ENCODE measurements around the gene HSPA12B. TPM values are rescaled to one million over a fixed set of nuclear protein-coding genes. Genes with fewer than 3 reads are reported as not detected.

Gene HSPA12B
- total RNA-seq, 4 donors from 2014 or later, result 12.7 to 30.9 (median 18.7) TPM

- Histone ChIP-seq H3K27ac (peak overlapping the region in 2 of 4 donors; percentile 48 to 54), H3K4me1 (peaks cover 0 to 73% (median 30%) of the 10 kb centered on the region in 4 donors)
- 65 to 83% methylated on average over 10 to 16 of the region's 17 CpGs for WGBS, 2 donors
Observed at GRCh38 chr20:3784216-3784853, 51.9 kb downstream of the HSPA12B start.

GRCh38 chr20:3784863-3785239, 52.4 kb downstream of the HSPA12B start:
- Histone ChIP-seq H3K36me3 (peaks cover 0 to 22% (median 0%) of the 10 kb centered on the region in 3 donors), H3K9me3 (no peaks in the 10 kb centered on the region), H3K4me1 (peaks cover 0 to 73% (median 30%) of the 10 kb centered on the region in 4 donors), H3K4me3 (peak overlapping the region in 2 of 4 donors; percentile 68 to 71), H3K27me3 (no peaks in the 10 kb centered on the region), H3K27ac (peak overlapping the region in 2 of 4 donors; percentile 54 to 87)
- TF ChIP-seq EP300 (IDR thresholded peaks at IDR 0.05), result no peak
- no peak for TF ChIP-seq CTCF (IDR thresholded peaks at IDR 0.05)
- no peak for TF ChIP-seq POLR2A (IDR thresholded peaks at IDR 0.05)
- 82 to 85% methylated on average over 6 of the region's 6 CpGs for WGBS, 2 donors
- no peak for DNase-seq (ENCODE audit: low spot score in 2 of 2)

More at GRCh38 chr20:3784216-3784853, 51.9 kb downstream of the HSPA12B start:
- TF ChIP-seq POLR2A (IDR thresholded peaks at IDR 0.05), result no peak
- no peak for TF ChIP-seq CTCF (IDR thresholded peaks at IDR 0.05)
- no peak for TF ChIP-seq EP300 (IDR thresholded peaks at IDR 0.05)
- peak overlapping the region in 1 of 4 donors; percentile 68 for H3K4me3 ChIP-seq
- peaks cover 0 to 22% (median 0%) of the 10 kb centered on the region in 3 donors for H3K36me3 ChIP-seq
- H3K9me3 ChIP-seq, result no peaks in the 10 kb centered on the region
- H3K27me3 ChIP-seq, result no peaks in the 10 kb centered on the region
- no peak for DNase-seq (ENCODE audit: low spot score in 2 of 2)

GRCh38 chr20:3785240-3786125, 53.0 kb downstream of the HSPA12B start:
- Histone ChIP-seq H3K36me3 (peaks cover 0 to 22% (median 0%) of the 10 kb centered on the region in 3 donors), H3K27me3 (no peaks in the 10 kb centered on the region), H3K4me1 (peaks cover 0 to 72% (median 30%) of the 10 kb centered on the region in 4 donors), H3K27ac (peak overlapping the region; percentile 68 to 87 (median 82)), H3K9me3 (no peaks in the 10 kb centered on the region), H3K4me3 (peak overlapping the region; percentile 53 to 71 (median 62))
- no peak for TF ChIP-seq EP300 (IDR thresholded peaks at IDR 0.05)
- no peak for TF ChIP-seq CTCF (IDR thresholded peaks at IDR 0.05)
- no peak for TF ChIP-seq POLR2A (IDR thresholded peaks at IDR 0.05)
- WGBS, 2 donors, result 36 to 74% methylated on average over 10 to 11 of the region's 79 CpGs
- DNase-seq (ENCODE audit: low spot score in 2 of 2), result no peak

- WGBS, 2 donors, result 1% methylated on average over 22 of the region's 35 CpGs; no CpG with 5 or more reads in 1 of the 2 donors
Observed at GRCh38 chr20:3786126-3786484, 53.6 kb downstream of the HSPA12B start.

More at GRCh38 chr20:3786126-3786484, 53.6 kb downstream of the HSPA12B start:
- Histone ChIP-seq H3K4me1 (peaks cover 0 to 65% (median 28%) of the 10 kb centered on the region in 4 donors), H3K27ac (peak overlapping the region; percentile 68 to 87 (median 82)), H3K9me3 (no peaks in the 10 kb centered on the region), H3K36me3 (peaks cover 0 to 22% (median 0%) of the 10 kb centered on the region in 3 donors), H3K4me3 (peak overlapping the region; percentile 53 to 71 (median 62)), H3K27me3 (no peaks in the 10 kb centered on the region)
- TF ChIP-seq EP300 (IDR thresholded peaks at IDR 0.05) (peak in 1 of 2 donors; percentile 13), CTCF (IDR thresholded peaks at IDR 0.05) (no peak)
- peak in 1 of 2 donors; percentile 33 for DNase-seq (ENCODE audit: low spot score in 2 of 2)
